Frontal cortex (tissue), 4 donors: ENCODE results near the gene OXNAD1. TPM values are rescaled to one million over a fixed set of nuclear protein-coding genes. Genes with fewer than 3 reads are reported as not detected.
"Not testable (repeated sequence)": the region's sequence is repeated elsewhere in the genome, so short reads cannot be mapped to it uniquely, and the experiment has no call there.

Source experiments
- DNase-seq, 2 donors: peaks; one replicate each; pipeline ENCODE4 v3.0.0; 2012; ENCODE audit warnings: low spot score in 2 of 2
- FAIRE-seq: peaks from 2 replicates; lab custom pipeline; 2012; peaks lifted over from hg19 to GRCh38; lab: Jason Lieb, UNC
- total RNA-seq: library from RNA; depleted of rRNA; stranded (reverse); fragments of >200 nt; gene quantifications from one replicate; pipeline ENCODE4 v1.2.3, GENCODE V29; 2014
- donor health status: control.
- donor health status: control.
- donor health status: control.

Gene OXNAD1
- total RNA-seq, 1 donor from 2014 or later, result 15.5 TPM

GRCh38 chr3:16299746-16300145 is 34.7 kb downstream of the OXNAD1 start:
- no peak for FAIRE-seq

GRCh38 chr3:16300307-16300706 is 35.3 kb downstream of the OXNAD1 start:
- DNase-seq (no peak), FAIRE-seq (no peak)

More at GRCh38 chr3:16299746-16300145, 34.7 kb downstream of the OXNAD1 start:
- DNase-seq, result no peak

- no peak for DNase-seq
- FAIRE-seq, result no peak
Measured at GRCh38 chr3:16300881-16301359, 35.9 kb downstream of the OXNAD1 start.

DNA sequence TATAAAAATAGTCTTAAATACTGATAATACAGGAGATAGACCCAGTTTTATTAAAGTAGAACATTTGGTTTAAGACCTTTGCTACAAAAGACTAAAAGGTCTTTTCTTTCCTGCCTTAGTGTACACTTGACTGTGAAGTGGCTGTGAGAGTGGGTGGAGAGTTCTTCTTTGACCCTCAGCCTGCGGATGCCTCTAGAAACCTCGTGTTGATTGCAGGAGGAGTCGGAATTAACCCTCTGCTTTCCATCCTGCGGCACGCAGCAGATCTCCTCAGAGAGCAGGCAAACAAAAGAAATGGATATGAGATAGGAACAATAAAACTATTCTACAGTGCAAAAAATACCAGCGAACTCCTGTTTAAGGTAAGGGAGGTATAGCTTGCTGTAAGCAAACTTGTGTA is 36.5 kb downstream of the OXNAD1 start:
- DNase-seq (no peak), FAIRE-seq (no peak)

DNA sequence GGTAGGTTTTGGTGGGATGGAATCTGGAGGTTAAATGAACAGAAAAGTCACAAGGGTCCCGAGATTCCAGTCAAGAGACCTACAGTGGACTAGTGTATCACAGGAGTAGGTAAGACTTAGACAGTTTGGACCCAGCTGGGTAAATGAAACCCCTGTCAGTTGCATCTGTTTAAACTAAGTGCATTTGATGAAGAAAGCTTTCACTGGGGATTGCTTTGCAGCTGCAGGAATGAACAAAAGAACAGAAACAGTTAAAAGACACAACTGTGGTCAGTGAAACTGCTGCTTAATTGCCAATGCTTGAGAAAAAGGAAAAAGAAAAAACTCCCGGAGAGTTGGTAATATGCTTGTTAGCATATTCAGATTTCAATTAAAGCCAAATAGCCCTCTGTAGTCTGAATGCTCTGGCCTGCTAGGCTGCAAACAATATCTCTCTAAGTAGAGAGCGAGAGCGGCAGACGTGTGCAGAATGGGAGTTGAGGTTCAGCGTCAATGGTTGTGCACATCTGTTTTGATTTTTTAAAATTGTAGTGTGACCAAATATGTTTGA is 37.1 kb downstream of the OXNAD1 start:
- no peak for FAIRE-seq
- DNase-seq, result no peak

DNA sequence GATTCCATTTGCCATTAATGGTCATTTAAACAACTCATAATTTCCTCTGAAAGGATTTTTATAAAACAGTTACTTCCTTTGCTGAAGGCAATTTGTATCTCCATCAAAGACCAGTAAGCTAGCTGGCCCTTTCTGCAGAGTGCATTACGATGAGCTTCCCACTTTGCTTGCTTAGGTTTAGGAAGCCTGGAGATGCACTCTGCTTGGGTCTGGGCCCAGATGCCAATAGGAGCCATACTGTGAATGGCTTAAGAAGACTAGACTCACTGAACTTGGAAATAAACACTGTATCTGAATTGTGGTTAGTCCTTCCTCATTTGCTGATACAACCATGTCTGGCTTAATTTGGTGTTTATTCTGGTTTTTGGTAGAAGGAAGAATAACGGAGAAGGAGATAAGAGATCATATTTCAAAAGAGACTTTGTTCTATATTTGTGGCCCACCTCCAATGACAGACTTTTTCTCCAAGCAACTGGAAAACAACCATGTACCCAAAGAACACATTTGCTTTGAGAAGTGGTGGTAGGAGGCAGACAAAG is 38.1 kb downstream of the OXNAD1 start:
- DNase-seq (no peak), FAIRE-seq (no peak)

DNA sequence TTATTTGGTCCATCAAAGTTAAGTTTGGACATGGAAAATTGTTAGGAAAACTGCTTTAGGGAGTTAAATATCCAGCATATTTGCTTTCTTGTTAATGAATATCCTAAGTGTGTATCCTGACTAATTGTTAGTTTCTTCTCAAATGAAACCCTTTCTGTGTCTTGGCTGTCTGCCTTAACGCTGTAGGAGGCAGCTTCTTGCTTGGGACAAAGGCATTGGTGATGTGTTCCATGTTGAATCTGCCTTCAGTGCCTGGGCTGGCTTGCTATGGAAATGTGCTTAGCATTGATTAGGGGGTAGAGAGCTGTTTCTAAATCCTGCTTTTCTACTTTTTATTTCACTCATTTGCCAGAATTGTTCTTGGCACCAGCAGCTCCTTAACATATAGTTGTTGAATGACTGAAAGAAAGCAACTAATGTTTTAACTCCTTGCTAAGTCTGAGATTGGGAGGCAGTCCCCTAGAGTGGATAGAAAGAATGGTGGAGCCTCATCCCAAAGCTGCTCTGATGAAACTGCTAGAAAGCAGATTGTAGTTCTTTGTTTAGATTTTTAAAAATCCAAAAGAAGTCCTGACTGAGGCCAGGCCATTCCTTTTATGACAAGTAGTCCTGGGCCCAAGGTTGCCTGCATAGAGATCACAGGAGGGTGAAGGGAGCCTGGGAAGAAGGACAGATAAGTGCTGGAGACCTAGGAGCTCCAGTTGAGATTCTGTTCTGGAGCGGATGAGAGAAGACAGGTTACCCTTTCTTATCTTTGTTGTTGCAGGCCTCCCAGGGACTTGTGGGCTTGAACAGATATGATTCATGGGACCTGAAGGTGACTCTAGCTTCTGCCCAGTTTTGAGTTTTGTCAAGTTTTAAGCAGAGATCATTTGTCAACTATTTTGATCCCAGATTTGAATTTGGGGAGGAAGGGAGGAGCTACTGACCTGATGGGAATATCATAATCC is 39.3 kb downstream of the OXNAD1 start:
- FAIRE-seq (no peak), DNase-seq (no peak)

- no peak for FAIRE-seq
- no peak for DNase-seq
Measured at GRCh38 chr3:16305111-16305541, 40.1 kb downstream of the OXNAD1 start.

GRCh38 chr3:16307832-16308531 is 43.0 kb downstream of the OXNAD1 start:
- no peak for FAIRE-seq

GRCh38 chr3:16308727-16309126 is 43.7 kb downstream of the OXNAD1 start:
- DNase-seq (no peak), FAIRE-seq (no peak)

More at GRCh38 chr3:16307832-16308531, 43.0 kb downstream of the OXNAD1 start:
- no peak for DNase-seq

- no peak for FAIRE-seq
Measured at GRCh38 chr3:16309558-16309957, 44.5 kb downstream of the OXNAD1 start.

DNA sequence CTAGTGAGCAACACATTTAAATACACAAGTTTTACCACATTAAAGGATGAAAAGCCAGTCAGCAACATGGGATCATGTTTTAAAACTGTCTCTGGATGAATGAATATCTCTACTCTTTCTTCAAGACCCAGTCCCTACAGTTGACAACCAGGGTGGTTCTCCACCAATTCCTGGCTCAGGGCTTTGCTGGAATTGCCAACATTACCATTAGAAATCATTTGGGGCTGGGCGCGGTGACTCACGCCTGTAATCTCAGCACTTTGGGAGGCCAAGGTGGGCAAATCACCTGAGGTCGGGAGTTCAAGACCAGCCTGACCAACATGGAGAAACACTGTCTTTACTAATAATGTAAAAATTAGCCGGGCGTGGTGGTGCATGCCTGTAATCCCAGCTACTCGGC is 45.5 kb downstream of the OXNAD1 start:
- FAIRE-seq, result not testable (repeated sequence)

More at GRCh38 chr3:16309558-16309957, 44.5 kb downstream of the OXNAD1 start:
- DNase-seq, result no peak

GRCh38 chr3:16311960-16312451 is 47.0 kb downstream of the OXNAD1 start:
- FAIRE-seq (no peak), DNase-seq (no peak)

More for the DNA sequence above, 45.5 kb downstream of the OXNAD1 start:
- not testable (repeated sequence) for DNase-seq

GRCh38 chr3:16313886-16314645 is 49.1 kb downstream of the OXNAD1 start:
- no peak for DNase-seq
- no peak for FAIRE-seq

DNA sequence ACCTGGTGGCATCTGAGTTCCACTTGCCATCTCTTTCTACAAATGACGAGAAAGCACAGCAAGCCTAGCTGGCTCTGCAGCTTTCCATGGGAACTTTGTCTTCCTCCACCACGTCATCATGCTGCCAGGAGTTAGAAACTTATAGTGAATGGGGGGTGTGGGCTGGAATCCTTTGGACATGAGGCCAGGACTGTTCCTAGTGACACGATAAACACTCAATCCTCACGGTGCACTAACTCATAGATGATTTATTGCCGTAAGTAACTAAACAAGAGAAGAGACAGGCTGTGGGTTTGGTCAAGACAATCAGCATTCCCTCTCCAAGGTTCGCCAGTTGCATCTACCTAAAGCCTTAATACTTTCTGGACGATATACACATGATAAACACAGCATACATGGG is 50.6 kb downstream of the OXNAD1 start:
- no peak for FAIRE-seq

DNA sequence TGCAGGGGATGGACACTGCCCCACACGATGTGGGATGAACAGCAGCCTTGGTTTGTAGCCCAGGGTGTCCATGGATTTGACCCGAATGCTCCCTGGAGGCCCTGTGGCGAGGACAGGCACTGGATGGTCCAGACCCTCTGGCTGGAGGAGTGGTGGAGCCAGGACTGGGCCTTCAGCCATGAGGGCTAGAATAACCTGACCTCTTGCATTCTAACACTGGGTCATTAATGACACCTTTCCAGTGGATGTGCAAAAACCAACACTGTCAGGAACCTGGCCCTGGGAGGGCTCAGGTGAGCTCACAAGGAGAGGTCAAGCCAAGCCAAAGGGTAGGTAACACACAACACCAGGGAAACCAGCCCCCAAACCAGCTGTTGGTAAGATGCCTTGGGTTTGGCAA is 51.4 kb downstream of the OXNAD1 start:
- DNase-seq (no peak), FAIRE-seq (no peak)

More for the DNA sequence above, 50.6 kb downstream of the OXNAD1 start:
- DNase-seq, result no peak

DNA sequence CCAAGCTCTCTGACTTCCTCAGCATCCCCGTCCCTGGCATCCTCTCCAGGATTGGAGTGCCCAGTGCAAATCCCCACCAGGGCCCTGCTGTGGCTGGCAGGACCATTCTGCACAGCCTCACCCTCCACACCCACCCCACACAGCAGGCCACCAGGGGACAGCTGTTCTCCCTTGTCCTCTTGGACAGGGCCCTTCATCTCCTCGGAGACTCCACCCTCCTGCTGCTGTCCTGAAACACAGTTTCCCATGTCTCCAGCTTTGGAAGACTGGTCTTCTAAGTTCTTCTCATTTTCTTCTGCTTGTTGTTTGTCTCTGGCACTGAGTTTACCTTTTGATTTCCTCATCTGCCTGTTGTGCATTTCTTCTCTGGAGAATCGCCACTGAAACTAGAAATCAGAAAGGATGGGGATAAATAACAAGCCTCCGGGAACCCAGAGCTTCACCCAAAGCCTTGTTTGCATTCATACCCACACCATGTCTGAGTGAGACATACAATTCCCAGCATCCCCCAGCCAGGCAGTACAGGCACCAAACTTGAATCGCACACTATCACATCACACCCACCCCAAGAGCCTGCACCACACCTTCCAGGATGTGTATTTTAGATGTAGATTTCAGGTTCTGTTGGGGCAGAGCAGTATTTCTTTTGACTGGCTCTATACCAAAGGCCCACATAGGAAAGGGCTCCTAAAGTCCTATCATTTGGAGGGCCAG is 52.0 kb downstream of the OXNAD1 start:
- no peak for FAIRE-seq

GRCh38 chr3:16317561-16317945 is 52.5 kb downstream of the OXNAD1 start:
- DNase-seq, result no peak
- FAIRE-seq, result no peak

More for the DNA sequence above, 52.0 kb downstream of the OXNAD1 start:
- no peak for DNase-seq

GRCh38 chr3:16318176-16318575 is 53.2 kb downstream of the OXNAD1 start:
- DNase-seq, result no peak

More at GRCh38 chr3:16318176-16318575, 53.2 kb downstream of the OXNAD1 start:
- FAIRE-seq, result no peak
